ENCODE measurements around the gene SP140.
"Not testable (repeated sequence)": the region's sequence is repeated elsewhere in the genome, so short reads cannot be mapped to it uniquely, and the experiment has no call there.

Gene SP140

DNA sequence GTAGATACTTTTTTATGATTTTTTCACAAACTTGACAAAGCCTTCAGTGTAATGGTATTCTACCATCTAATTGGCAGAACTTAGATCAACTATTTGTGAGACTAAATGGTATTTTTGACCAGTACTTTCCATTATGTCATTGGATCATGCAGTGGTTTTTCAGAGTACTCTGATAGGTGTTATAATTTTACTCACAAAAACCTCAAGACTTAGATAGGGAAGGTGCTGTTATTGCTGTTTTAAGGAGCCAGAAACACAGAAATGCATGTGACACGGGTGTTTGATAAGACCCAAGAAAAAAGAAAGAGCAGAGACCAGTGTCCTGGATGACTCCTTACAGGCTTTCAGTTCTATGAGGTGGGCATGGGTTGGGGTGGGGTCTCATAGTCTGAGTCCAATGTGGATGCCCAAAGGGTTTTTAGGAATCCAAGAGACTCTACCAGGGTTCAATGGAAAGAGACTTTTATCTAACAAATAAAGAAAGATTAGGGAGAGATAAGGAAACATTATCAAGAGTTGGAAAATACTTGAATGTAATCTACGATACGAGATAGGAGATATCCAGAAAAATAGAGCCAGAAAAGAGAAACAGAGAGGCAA is 31.3 kb downstream of the SP140 start:
- no peak for TF ChIP-seq CTCF (IDR thresholded peaks at IDR 0.05; ENCODE audit: insufficient read depth, low read length, poor library complexity, severe bottlenecking)
- DNase-seq (ENCODE audit: extremely low read depth, insufficient read length): peak; percentile 44
- Histone ChIP-seq H3K36me3 (ENCODE audit: control insufficient read depth, insufficient read depth, low read length) (peaks cover 5% of the 10 kb centered on the region), H3K4me3 (replicated peaks; ENCODE audit: low read depth, low read length) (no peak overlapping the region), H3K27me3 (replicated peaks; ENCODE audit: control insufficient read depth, insufficient read depth, low read length) (no peaks in the 10 kb centered on the region)

- no peak overlapping the region for H3K4me3 ChIP-seq (replicated peaks; ENCODE audit: low read depth, low read length)
- no peak for TF ChIP-seq CTCF (IDR thresholded peaks at IDR 0.05; ENCODE audit: insufficient read depth, low read length, poor library complexity, severe bottlenecking)
- H3K36me3 ChIP-seq (ENCODE audit: control insufficient read depth, insufficient read depth, low read length): peaks cover 2% of the 10 kb centered on the region
- H3K27me3 ChIP-seq (replicated peaks; ENCODE audit: control insufficient read depth, insufficient read depth, low read length): no peaks in the 10 kb centered on the region
- DNase-seq (ENCODE audit: extremely low read depth, insufficient read length): no peak
Observed at GRCh38 chr2:230258483-230258882, 32.9 kb downstream of the SP140 start.

GRCh38 chr2:230262246-230262645 is 36.7 kb downstream of the SP140 start:
- DNase-seq (ENCODE audit: extremely low read depth, insufficient read length): no peak
- H3K27me3 ChIP-seq (replicated peaks; ENCODE audit: control insufficient read depth, insufficient read depth, low read length): no peaks in the 10 kb centered on the region
- no peaks in the 10 kb centered on the region; the same call in none of the 2 replicates for H3K36me3 ChIP-seq (ENCODE audit: control insufficient read depth, insufficient read depth, low read length)
- no peak overlapping the region for H3K4me3 ChIP-seq (replicated peaks; ENCODE audit: low read depth, low read length)
- TF ChIP-seq CTCF (IDR thresholded peaks at IDR 0.05; ENCODE audit: insufficient read depth, low read length, poor library complexity, severe bottlenecking): no peak

- DNase-seq (ENCODE audit: extremely low read depth, insufficient read length); H3K36me3 ChIP-seq (ENCODE audit: control insufficient read depth, insufficient read depth, low read length); H3K27me3 ChIP-seq (replicated peaks; ENCODE audit: control insufficient read depth, insufficient read depth, low read length); H3K4me3 ChIP-seq (replicated peaks; ENCODE audit: low read depth, low read length): not testable (repeated sequence)
Observed at GRCh38 chr2:230264945-230265344, 39.4 kb downstream of the SP140 start.

DNA sequence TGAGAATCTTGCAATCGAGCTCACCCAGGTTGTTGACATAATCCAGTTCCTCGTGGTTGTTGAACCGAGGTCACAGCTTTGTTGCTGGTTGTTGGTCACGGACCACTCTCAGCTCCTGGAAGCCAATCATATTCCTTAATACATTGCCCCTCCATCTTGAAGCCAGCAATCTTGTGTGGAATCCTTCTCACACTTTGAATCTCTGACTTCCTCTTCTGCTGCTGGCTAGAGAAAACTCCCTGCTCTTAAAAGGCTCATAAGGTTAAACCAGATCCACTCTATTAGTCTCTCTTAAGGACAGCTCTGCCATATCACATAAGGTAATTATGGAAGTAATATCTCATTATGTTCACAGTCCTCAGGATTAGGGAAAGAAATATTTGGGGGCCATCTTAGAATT is 41.1 kb downstream of the SP140 start:
- DNase-seq (ENCODE audit: extremely low read depth, insufficient read length): no peak
- Histone ChIP-seq H3K36me3 (ENCODE audit: control insufficient read depth, insufficient read depth, low read length) (peaks cover 3% of the 10 kb centered on the region), H3K4me3 (replicated peaks; ENCODE audit: low read depth, low read length) (no peak overlapping the region), H3K27me3 (replicated peaks; ENCODE audit: control insufficient read depth, insufficient read depth, low read length) (no peaks in the 10 kb centered on the region)
- no peak for TF ChIP-seq CTCF (IDR thresholded peaks at IDR 0.05; ENCODE audit: insufficient read depth, low read length, poor library complexity, severe bottlenecking)

DNA sequence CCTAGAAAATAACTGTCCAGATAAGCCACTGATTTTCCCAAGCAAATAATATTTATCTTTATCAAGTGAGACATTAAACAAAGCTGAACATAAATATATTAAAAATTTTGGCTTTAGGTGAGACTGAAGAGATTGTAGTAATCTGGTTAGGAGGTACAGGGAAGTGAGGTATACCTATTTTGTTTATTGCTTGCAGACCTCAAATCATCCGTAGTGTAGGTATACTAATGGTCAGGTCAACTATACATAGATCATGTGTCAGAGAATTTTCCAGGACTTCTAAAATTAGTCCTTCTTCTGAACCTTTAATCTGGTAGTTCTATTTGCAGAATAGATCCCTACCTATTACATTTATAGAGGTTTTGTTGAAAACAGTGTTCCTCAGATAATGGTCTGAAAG is 41.5 kb downstream of the SP140 start:
- H3K36me3 ChIP-seq (ENCODE audit: control insufficient read depth, insufficient read depth, low read length): peaks cover 3% of the 10 kb centered on the region
- H3K4me3 ChIP-seq (replicated peaks; ENCODE audit: low read depth, low read length): no peak overlapping the region
- no peak for DNase-seq (ENCODE audit: extremely low read depth, insufficient read length)
- H3K27me3 ChIP-seq (replicated peaks; ENCODE audit: control insufficient read depth, insufficient read depth, low read length): no peaks in the 10 kb centered on the region
- no peak for TF ChIP-seq CTCF (IDR thresholded peaks at IDR 0.05; ENCODE audit: insufficient read depth, low read length, poor library complexity, severe bottlenecking)

Measured in GM06990 (cell line).